Lower lobe of right lung (tissue), 2 donors: ENCODE results near the gene XYLT1. TPM values are rescaled to one million over a fixed set of nuclear protein-coding genes. Genes with fewer than 3 reads are reported as not detected.

Experiments used
- ATAC-seq, 2 donors: fragments of 200-7000 bp; cut with Tn5 transposase; one replicate each; pipeline ENCODE4 v1.9.1; 2020 to 2022; ENCODE audit warnings: mild to moderate bottlenecking in 2 of 2, moderate library complexity in 2 of 2
- DNase-seq: peaks from one replicate; pipeline ENCODE4 v3.0.0-alpha.2; 2020
- H3K27ac ChIP-seq: fragments of 200-600 bp; one replicate; pipeline ENCODE4 v1.8.0; 2022
- H3K27me3 ChIP-seq: fragments of 200-600 bp; one replicate; pipeline ENCODE4 v1.8.0; 2022; ENCODE audit warnings: low read depth
- H3K36me3 ChIP-seq: fragments of 200-600 bp; one replicate; pipeline ENCODE4 v1.8.0; 2022; ENCODE audit warnings: mild to moderate bottlenecking
- H3K4me1 ChIP-seq: fragments of 200-600 bp; one replicate; pipeline ENCODE4 v1.8.0; 2022
- H3K4me3 ChIP-seq: fragments of 200-600 bp; one replicate; pipeline ENCODE4 v1.8.0; 2022; ENCODE audit warnings: mild to moderate bottlenecking
- H3K9me3 ChIP-seq: fragments of 200-600 bp; one replicate; pipeline ENCODE4 v1.8.0; 2022
- CTCF ChIP-seq: fragments of 200-600 bp; IDR thresholded peaks from one replicate; pipeline ENCODE4 v1.8.0; 2022; ENCODE audit warnings: antibody characterized with exemption, mild to moderate bottlenecking
- intact Hi-C: fragments of 100-400 bp; cut with DNase I; formaldehyde crosslinking; loops from one replicate; pipeline ENCODE4 v1.11.0; 2022
- total RNA-seq: library from RNA; stranded (reverse); fragmentation: NEBNext Ultra II Directional; extraction: Animal tissue kit (Norgen Biotek cat#: 25700); gene quantifications from one replicate; pipeline ENCODE4 v1.2.1, GENCODE V29; 2021
- donor health status: DM: no; HTN: yes; CAD: no; lungs with severe emphysema.

XYLT1 gene
- total RNA-seq, 1 donor from 2014 or later: 9.0 TPM

- intact Hi-C loops: no loop called here
- Histone ChIP-seq H3K36me3 (no peaks in the 10 kb centered on the region), H3K27me3 (no peaks in the 10 kb centered on the region), H3K27ac (no peak overlapping the region), H3K9me3 (no peaks in the 10 kb centered on the region), H3K4me1 (peaks cover 2% of the 10 kb centered on the region), H3K4me3 (no peak overlapping the region)
- TF ChIP-seq CTCF: no peak
- DNase-seq (no peak), ATAC-seq (no peak)
Measured at GRCh38 chr16:17504050-17504449, 33.3 kb upstream of the XYLT1 start.

GRCh38 chr16:17503331-17503730 lies 32.6 kb upstream of the XYLT1 start:
- H3K36me3 ChIP-seq: no peaks in the 10 kb centered on the region
- intact Hi-C loops: no loop called here
- no peak for DNase-seq
- no peak overlapping the region for H3K4me3 ChIP-seq
- no peak for ATAC-seq
- no peaks in the 10 kb centered on the region for H3K9me3 ChIP-seq
- peaks cover 4% of the 10 kb centered on the region for H3K4me1 ChIP-seq
- H3K27me3 ChIP-seq: no peaks in the 10 kb centered on the region
- no peak for TF ChIP-seq CTCF
- no peak overlapping the region for H3K27ac ChIP-seq

GRCh38 chr16:17501321-17501720 lies 30.6 kb upstream of the XYLT1 start:
- Histone ChIP-seq H3K4me3 (no peak overlapping the region), H3K4me1 (peaks cover 4% of the 10 kb centered on the region), H3K27ac (no peak overlapping the region), H3K36me3 (no peaks in the 10 kb centered on the region), H3K27me3 (no peaks in the 10 kb centered on the region), H3K9me3 (no peaks in the 10 kb centered on the region)
- no peak for TF ChIP-seq CTCF
- no peak for DNase-seq
- intact Hi-C loops: no loop called here
- no peak for ATAC-seq

- no peak for TF ChIP-seq CTCF
- peaks cover 4% of the 10 kb centered on the region for H3K4me1 ChIP-seq
- no peak for ATAC-seq
- no peaks in the 10 kb centered on the region for H3K9me3 ChIP-seq
- no peak overlapping the region for H3K27ac ChIP-seq
- H3K4me3 ChIP-seq: no peak overlapping the region
- no peaks in the 10 kb centered on the region for H3K36me3 ChIP-seq
- no peaks in the 10 kb centered on the region for H3K27me3 ChIP-seq
- intact Hi-C loops: no loop called here
- no peak for DNase-seq
Measured at GRCh38 chr16:17499223-17499902, 28.6 kb upstream of the XYLT1 start.

GRCh38 chr16:17497648-17498047 lies 26.9 kb upstream of the XYLT1 start:
- H3K4me1 ChIP-seq: peaks cover 4% of the 10 kb centered on the region
- no peaks in the 10 kb centered on the region for H3K9me3 ChIP-seq
- ATAC-seq (no peak), DNase-seq (no peak)
- no peak for TF ChIP-seq CTCF
- H3K36me3 ChIP-seq: no peaks in the 10 kb centered on the region
- no peak overlapping the region for H3K27ac ChIP-seq
- intact Hi-C loops: no loop called here
- H3K4me3 ChIP-seq: no peak overlapping the region
- H3K27me3 ChIP-seq: no peaks in the 10 kb centered on the region
